Upper lobe of left lung (tissue), 6 donors: ENCODE measurements around the gene OSBPL10. TPM values are rescaled to one million over a fixed set of nuclear protein-coding genes. Genes with fewer than 3 reads are reported as not detected.

ENCODE experiments used
- ATAC-seq, 2 donors: fragments of 200-7000 bp; cut with Tn5 transposase; one replicate each; pipeline ENCODE4 v1.9.1; 2022; ENCODE audit warnings: mild to moderate bottlenecking in 2 of 2, moderate library complexity in 2 of 2; ENCODE audit not compliant: low FRiP score in 2 of 2
- DNase-seq, 2 donors: peaks; one replicate each; pipeline ENCODE4 v3.0.0-alpha.2; 2019 to 2020
- H3K27ac ChIP-seq, 4 donors: fragments of 200-600 bp; sonication (generic); one replicate each; pipeline ENCODE4 v1.5.1; 2016 to 2019
- H3K27me3 ChIP-seq, 4 donors: fragments of 200-600 bp; sonication (generic); one replicate each; pipeline ENCODE4 v1.5.1; 2017 to 2019
- H3K36me3 ChIP-seq, 4 donors: fragments of 200-600 bp; sonication (generic); one replicate each; pipeline ENCODE4 v1.5.1; 2016 to 2019
- H3K4me1 ChIP-seq, 4 donors: fragments of 200-600 bp; sonication (generic); one replicate each; pipeline ENCODE4 v1.5.1; 2018 to 2019
- H3K4me3 ChIP-seq, 4 donors: fragments of 200-600 bp; sonication (generic); one replicate each; pipeline ENCODE4 v1.5.1; 2017 to 2019; ENCODE audit warnings: mild to moderate bottlenecking in 2 of 4, moderate library complexity in 1 of 4
- H3K9me3 ChIP-seq, 4 donors: fragments of 200-600 bp; sonication (generic); one replicate each; pipeline ENCODE4 v1.5.1; 2018 to 2019
- CTCF ChIP-seq, 6 experiments: fragments of 450-650 bp in 4 of 6; fragments of 200-600 bp in 2 of 6; sonication (generic) in 2 of 6; IDR thresholded peaks; one replicate each; pipeline ENCODE4 v1.5.1; 2016 to 2019; ENCODE audit warnings: antibody characterized with exemption in 6 of 6
- EP300 ChIP-seq, 4 donors: sonication (generic); formaldehyde crosslinking; IDR thresholded peaks; one replicate each; pipeline ENCODE4 v1.5.1; 2017; ENCODE audit warnings: antibody characterized with exemption in 4 of 4, control low read depth in 2 of 4
- POLR2A ChIP-seq, 4 donors: fragments of 450-650 bp; IDR thresholded peaks; one replicate each; pipeline ENCODE4 v1.5.1; 2016 to 2017; ENCODE audit warnings: antibody characterized with exemption in 4 of 4, mild to moderate bottlenecking in 2 of 4
- POLR2AphosphoS5 ChIP-seq, 2 donors: sonication (generic); formaldehyde crosslinking; IDR thresholded peaks; one replicate each; pipeline ENCODE4 v1.5.1; 2017; ENCODE audit warnings: antibody characterized with exemption in 2 of 2
- WGBS, 2 donors: methylation state at CpG; one replicate each; pipeline ENCODE4 v1.1.5; 2017 to 2018; 5-methylcytosine and 5-hydroxymethylcytosine counted together
- total RNA-seq, 6 donors: library from RNA; depleted of rRNA in 4 of 6; stranded (reverse); fragments of >200 nt in 4 of 6; gene quantifications; one replicate each; pipeline versions ENCODE4 v1.1.0 to v1.2.1, GENCODE V29; 2016 to 2021
- donor health status: DM: no; HTN: no; CAD: no; lungs with moderate emphysema.
- donor health status: DM: no; HTN: yes; CAD: no; lungs with severe emphysema.

OSBPL10 gene
- total RNA-seq, 6 donors from 2014 or later: 13.6 to 73.9 (median 24.4) TPM

GRCh38 chr3:31918179-31919150 lies 62.6 kb downstream of the OSBPL10 start:
- Histone ChIP-seq H3K27ac (peak overlapping the region in 1 of 4 donors; percentile 46), H3K4me1 (peaks cover 9 to 14% (median 11%) of the 10 kb centered on the region in 4 donors), H3K36me3 (no peaks in the 10 kb centered on the region), H3K27me3 (no peaks in the 10 kb centered on the region), H3K9me3 (peaks cover 0 to 6% (median 2%) of the 10 kb centered on the region in 4 donors), H3K4me3 (peak overlapping the region in 2 of 4 donors; percentile 1 to 11)
- ATAC-seq: no peak
- DNase-seq: no peak
- TF ChIP-seq POLR2AphosphoS5 (IDR thresholded peaks at IDR 0.05): no peak
- no peak for TF ChIP-seq EP300 (IDR thresholded peaks at IDR 0.05)
- TF ChIP-seq POLR2A (IDR thresholded peaks at IDR 0.05): no peak
- TF ChIP-seq CTCF (IDR thresholded peaks at IDR 0.05): no peak
- WGBS, 2 donors: 70 to 81% methylated on average over 5 of the region's 5 CpGs

GRCh38 chr3:31917303-31918005 lies 63.6 kb downstream of the OSBPL10 start:
- TF ChIP-seq CTCF (IDR thresholded peaks at IDR 0.05) (no peak), POLR2A (IDR thresholded peaks at IDR 0.05) (no peak), POLR2AphosphoS5 (IDR thresholded peaks at IDR 0.05) (no peak), EP300 (IDR thresholded peaks at IDR 0.05) (no peak)
- no peak for DNase-seq
- Histone ChIP-seq H3K27me3 (no peaks in the 10 kb centered on the region), H3K4me3 (peak overlapping the region in 2 of 4 donors; percentile 1 to 11), H3K9me3 (peaks cover 0 to 6% (median 2%) of the 10 kb centered on the region in 4 donors), H3K36me3 (no peaks in the 10 kb centered on the region), H3K4me1 (peaks cover 9 to 13% (median 10%) of the 10 kb centered on the region in 4 donors), H3K27ac (peak overlapping the region in 2 of 4 donors; percentile 10 to 46)
- no peak for ATAC-seq
- WGBS, 2 donors: 32 to 39% methylated on average over 3 of the region's 3 CpGs

- WGBS, 2 donors: 92 to 100% methylated on average over 3 of the region's 3 CpGs
- no peaks in the 10 kb centered on the region for H3K36me3 ChIP-seq
- H3K4me1 ChIP-seq: peaks cover 0 to 11% (median 2%) of the 10 kb centered on the region in 4 donors
- ATAC-seq: no peak
- H3K27me3 ChIP-seq: no peaks in the 10 kb centered on the region
- TF ChIP-seq POLR2A (IDR thresholded peaks at IDR 0.05) (no peak), EP300 (IDR thresholded peaks at IDR 0.05) (no peak), CTCF (IDR thresholded peaks at IDR 0.05) (no peak), POLR2AphosphoS5 (IDR thresholded peaks at IDR 0.05) (no peak)
- no peak for DNase-seq
- no peak overlapping the region for H3K4me3 ChIP-seq
- H3K27ac ChIP-seq: no peak overlapping the region
- no peaks in the 10 kb centered on the region for H3K9me3 ChIP-seq
Measured at GRCh38 chr3:31911643-31912042, 69.4 kb downstream of the OSBPL10 start.

GRCh38 chr3:31911124-31911523 lies 69.9 kb downstream of the OSBPL10 start:
- Histone ChIP-seq H3K4me3 (no peak overlapping the region), H3K9me3 (no peaks in the 10 kb centered on the region), H3K36me3 (no peaks in the 10 kb centered on the region), H3K4me1 (peaks cover 0 to 11% (median 3%) of the 10 kb centered on the region in 4 donors), H3K27ac (no peak overlapping the region), H3K27me3 (no peaks in the 10 kb centered on the region)
- DNase-seq (no peak), ATAC-seq (no peak)
- 89 to 95% methylated on average over 3 of the region's 3 CpGs for WGBS, 2 donors
- TF ChIP-seq EP300 (IDR thresholded peaks at IDR 0.05) (no peak), POLR2AphosphoS5 (IDR thresholded peaks at IDR 0.05) (no peak), CTCF (IDR thresholded peaks at IDR 0.05) (no peak), POLR2A (IDR thresholded peaks at IDR 0.05) (no peak)
